ENCODE results near the gene TMEM209. TPM values are rescaled to one million over a fixed set of nuclear protein-coding genes. Genes with fewer than 3 reads are reported as not detected.

TMEM209 gene
- total RNA-seq, 2 experiments from 2014 or later, result 36.0 to 37.3 TPM

DNA sequence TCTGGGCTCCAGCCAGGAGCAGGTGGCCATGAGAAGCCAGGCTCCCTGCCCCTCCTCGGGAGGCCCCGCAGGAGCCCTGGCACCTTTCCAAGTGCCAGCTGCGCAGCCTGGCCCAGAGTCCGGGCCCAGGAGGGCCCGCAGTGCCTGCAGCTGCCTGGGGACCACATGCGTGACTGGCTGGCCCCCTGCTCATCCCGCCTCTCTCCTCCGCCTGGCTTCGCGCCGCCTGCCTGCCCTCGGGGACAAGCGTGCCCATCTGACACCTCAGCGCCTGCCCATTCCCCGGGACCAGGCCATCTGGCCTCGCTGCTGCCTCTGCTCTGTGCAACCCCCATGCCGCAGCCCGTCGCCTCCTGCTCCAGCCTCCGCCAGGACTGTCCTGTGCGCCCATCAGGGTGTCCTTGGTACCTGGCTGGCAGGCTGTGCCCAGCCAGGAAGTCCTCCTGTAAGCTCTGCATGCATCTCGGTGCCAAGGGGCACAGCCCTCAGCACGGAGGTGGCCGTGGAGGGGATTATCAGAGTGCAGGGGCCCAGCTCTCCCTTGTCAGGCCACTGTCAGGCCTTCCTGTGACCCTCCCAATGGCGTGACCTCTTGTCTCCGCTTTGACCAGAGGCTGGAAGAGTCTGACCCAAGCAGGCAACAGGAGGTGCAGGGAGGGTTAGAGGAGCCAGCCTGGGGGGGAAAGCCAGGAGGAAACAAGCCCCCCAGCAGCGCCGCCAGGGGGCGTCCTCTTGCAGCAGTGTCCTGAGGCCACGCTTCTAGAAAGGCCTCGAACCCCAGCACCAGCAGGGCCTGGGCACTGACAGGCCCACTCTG is 50.5 kb downstream of the TMEM209 start:
- intact Hi-C loops (cut with micrococcal nuclease), result no loop called here
- CTCF ChIA-PET, result no interaction called here

DNA sequence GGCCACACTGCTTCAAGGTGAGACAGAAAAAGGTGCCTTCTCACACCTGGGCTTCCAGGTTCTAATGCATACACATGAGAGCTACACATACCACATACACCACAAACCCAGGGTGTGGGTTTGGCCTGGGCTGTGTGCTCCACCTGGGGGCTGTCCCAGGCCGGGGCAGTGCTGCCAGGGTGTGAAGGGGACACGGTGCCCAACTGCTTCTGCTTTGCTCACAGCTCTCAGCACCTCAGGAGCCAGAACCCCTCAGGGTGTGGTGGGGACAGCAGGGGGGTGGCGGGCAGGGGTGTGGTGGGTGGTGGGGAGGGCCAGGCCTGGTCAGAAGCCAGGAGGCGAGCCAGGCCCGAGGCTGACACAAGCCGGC is 51.1 kb downstream of the TMEM209 start:
- peaks cover 12% of the 10 kb centered on the region for H3K9me3 Mint-ChIP-seq

More for the DNA sequence above, 50.5 kb downstream of the TMEM209 start:
- Mint-ChIP-seq H3K27me3 (ENCODE audit: low read depth) (peaks cover 9% of the 10 kb centered on the region), H3K4me3 (no peak overlapping the region), H3K9me3 (peaks cover 12% of the 10 kb centered on the region), H3K27ac (no peak overlapping the region), H3K4me1 (ENCODE audit: low read depth) (no peaks in the 10 kb centered on the region), H3K36me3 (ENCODE audit: low read depth) (peaks cover 18% of the 10 kb centered on the region)
- no peak for DNase-seq

GRCh38 chr7:130153211-130153908 is 51.8 kb downstream of the TMEM209 start:
- Mint-ChIP-seq H3K36me3 (ENCODE audit: low read depth) (peaks cover 8% of the 10 kb centered on the region), H3K9me3 (peaks cover 12% of the 10 kb centered on the region), H3K4me1 (ENCODE audit: low read depth) (no peaks in the 10 kb centered on the region), H3K4me3 (no peak overlapping the region), H3K27ac (no peak overlapping the region), H3K27me3 (ENCODE audit: low read depth) (peaks cover 9% of the 10 kb centered on the region)
- intact Hi-C loops (cut with micrococcal nuclease), result no loop called here
- no peak for DNase-seq
- CTCF ChIA-PET, result no interaction called here

More for the DNA sequence above, 51.1 kb downstream of the TMEM209 start:
- Mint-ChIP-seq H3K4me3 (no peak overlapping the region), H3K27ac (no peak overlapping the region), H3K36me3 (ENCODE audit: low read depth) (peaks cover 13% of the 10 kb centered on the region), H3K4me1 (ENCODE audit: low read depth) (no peaks in the 10 kb centered on the region), H3K27me3 (ENCODE audit: low read depth) (peaks cover 9% of the 10 kb centered on the region)
- CTCF ChIA-PET, result no interaction called here
- intact Hi-C loops (cut with micrococcal nuclease), result no loop called here
- DNase-seq, result no peak

DNA sequence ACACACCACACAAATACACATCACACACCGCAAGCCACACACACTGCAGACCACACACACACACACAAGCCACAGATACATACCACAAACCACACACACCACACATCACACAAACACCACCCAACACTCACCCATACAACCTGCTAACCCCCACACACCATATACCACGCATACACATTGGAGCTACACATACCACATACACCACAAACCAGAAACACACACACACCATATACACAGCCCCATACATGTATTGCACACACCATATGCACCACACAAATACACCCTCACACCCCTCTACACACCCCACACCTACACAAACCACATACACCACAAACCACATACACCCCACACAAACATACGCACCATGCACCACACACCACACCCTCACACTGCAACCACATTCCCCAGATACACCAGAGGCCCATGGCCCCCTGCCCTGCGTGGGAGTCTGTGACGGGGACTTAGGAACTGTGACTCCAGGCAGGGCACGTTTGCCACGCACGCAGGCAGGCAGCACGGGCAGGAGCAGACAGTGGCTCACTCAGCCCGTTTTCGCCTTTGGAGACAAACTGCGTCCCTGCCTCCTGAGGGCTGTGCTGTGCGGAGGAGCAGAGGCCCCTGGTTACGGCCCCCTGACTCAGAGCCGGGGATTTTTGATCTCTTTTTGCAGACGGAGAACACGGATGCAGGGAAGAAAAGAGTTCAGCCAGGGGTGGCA is 52.6 kb downstream of the TMEM209 start:
- Mint-ChIP-seq H3K9me3 (peaks cover 7% of the 10 kb centered on the region), H3K27ac (no peak overlapping the region), H3K4me3 (no peak overlapping the region), H3K4me1 (ENCODE audit: low read depth) (no peaks in the 10 kb centered on the region), H3K27me3 (ENCODE audit: low read depth) (peaks cover 9% of the 10 kb centered on the region), H3K36me3 (ENCODE audit: low read depth) (peaks cover 2% of the 10 kb centered on the region)
- intact Hi-C loops (cut with micrococcal nuclease), result no loop called here
- CTCF ChIA-PET, result no interaction called here
- DNase-seq, result no peak

GRCh38 chr7:130151591-130152492 is 53.4 kb downstream of the TMEM209 start:
- peak; percentile 28 for DNase-seq

GRCh38 chr7:130150587-130150986 is 54.6 kb downstream of the TMEM209 start:
- intact Hi-C loops (cut with micrococcal nuclease), result no loop called here
- no peak overlapping the region for H3K27ac Mint-ChIP-seq

More at GRCh38 chr7:130151591-130152492, 53.4 kb downstream of the TMEM209 start:
- H3K27ac Mint-ChIP-seq, result no peak overlapping the region
- no peaks in the 10 kb centered on the region for H3K36me3 Mint-ChIP-seq (ENCODE audit: low read depth)
- CTCF ChIA-PET, result no interaction called here
- H3K9me3 Mint-ChIP-seq, result peaks cover 3% of the 10 kb centered on the region
- H3K4me1 Mint-ChIP-seq (ENCODE audit: low read depth), result no peaks in the 10 kb centered on the region
- no peak overlapping the region for H3K4me3 Mint-ChIP-seq
- peaks cover 9% of the 10 kb centered on the region for H3K27me3 Mint-ChIP-seq (ENCODE audit: low read depth)
- intact Hi-C loops (cut with micrococcal nuclease), result no loop called here

DNA sequence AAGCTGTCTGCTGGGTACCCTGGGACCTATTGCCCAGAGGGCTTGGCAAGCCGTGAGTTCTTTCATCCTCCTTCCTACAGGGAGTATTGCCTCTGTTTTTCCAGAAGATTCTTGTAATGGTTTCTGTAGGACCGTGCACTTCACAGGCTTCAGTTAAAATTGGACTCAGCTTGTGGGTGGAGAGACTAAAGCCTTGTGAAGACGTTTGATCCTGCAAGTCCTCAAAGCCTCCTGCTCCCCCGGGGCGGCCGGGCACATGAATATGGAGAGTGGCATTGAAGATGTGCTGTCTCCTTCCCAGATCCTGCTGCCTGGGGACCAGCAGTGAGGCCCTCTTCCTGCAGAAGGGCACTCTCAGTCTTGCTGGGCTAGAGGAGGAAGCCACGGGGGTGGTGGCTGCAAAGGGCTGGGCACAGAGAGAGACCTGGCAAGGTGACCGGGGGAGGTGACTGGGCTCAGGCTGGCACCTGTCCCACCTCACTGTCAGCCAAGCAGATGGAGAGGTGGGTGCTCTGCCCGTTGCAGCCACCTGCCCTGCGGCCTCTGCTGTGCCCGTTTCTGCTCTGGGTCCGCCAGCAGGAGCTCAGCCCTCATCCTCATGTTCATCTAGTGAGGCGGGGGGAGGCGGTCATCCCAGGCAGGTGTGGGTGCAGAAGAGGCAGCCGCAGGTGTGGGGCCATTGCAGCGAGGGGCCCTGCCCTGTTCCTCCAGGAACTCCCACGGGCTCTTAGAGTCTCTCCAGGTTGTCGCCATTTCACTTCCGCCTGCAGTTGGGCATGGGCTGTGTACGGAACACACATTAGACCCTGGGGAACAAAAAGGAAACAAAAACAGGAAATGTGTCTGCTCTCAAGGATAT is 55.7 kb downstream of the TMEM209 start:
- no peaks in the 10 kb centered on the region for H3K9me3 Mint-ChIP-seq
- no peak overlapping the region for H3K27ac Mint-ChIP-seq
- DNase-seq, result no peak
- CTCF ChIA-PET, result no interaction called here
- no peaks in the 10 kb centered on the region for H3K4me1 Mint-ChIP-seq (ENCODE audit: low read depth)
- intact Hi-C loops (cut with micrococcal nuclease), result no loop called here
- no peaks in the 10 kb centered on the region for H3K36me3 Mint-ChIP-seq (ENCODE audit: low read depth)
- H3K27me3 Mint-ChIP-seq (ENCODE audit: low read depth), result peaks cover 5% of the 10 kb centered on the region
- no peak overlapping the region for H3K4me3 Mint-ChIP-seq

More at GRCh38 chr7:130150587-130150986, 54.6 kb downstream of the TMEM209 start:
- no peak overlapping the region for H3K4me3 Mint-ChIP-seq
- no peaks in the 10 kb centered on the region for H3K36me3 Mint-ChIP-seq (ENCODE audit: low read depth)
- no peak for DNase-seq
- CTCF ChIA-PET, result no interaction called here
- H3K4me1 Mint-ChIP-seq (ENCODE audit: low read depth), result no peaks in the 10 kb centered on the region
- H3K9me3 Mint-ChIP-seq, result no peaks in the 10 kb centered on the region
- H3K27me3 Mint-ChIP-seq (ENCODE audit: low read depth), result peaks cover 9% of the 10 kb centered on the region

DNA sequence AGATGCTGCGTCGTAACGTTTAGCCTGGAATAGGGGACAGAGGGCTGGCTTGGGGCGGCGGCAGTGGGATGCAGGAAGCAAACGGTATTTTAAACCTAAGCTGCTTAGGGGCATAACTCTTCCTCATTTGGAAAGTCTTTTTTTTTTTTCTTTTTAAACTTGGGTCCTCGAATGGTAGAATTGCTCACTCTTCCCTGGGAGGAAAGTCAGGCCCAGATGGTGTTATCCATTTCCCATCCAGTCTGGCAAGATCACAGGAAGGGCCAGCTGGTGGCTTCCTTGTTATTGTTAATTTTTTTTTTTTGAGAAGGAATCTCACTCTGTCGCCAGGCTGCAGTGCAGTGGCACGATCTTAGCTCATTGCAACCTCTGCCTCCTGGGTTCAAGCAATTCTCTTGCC is 56.6 kb downstream of the TMEM209 start:
- intact Hi-C loops (cut with micrococcal nuclease), result no loop called here
- Mint-ChIP-seq H3K27me3 (ENCODE audit: low read depth) (peaks cover 5% of the 10 kb centered on the region), H3K27ac (no peak overlapping the region), H3K4me3 (no peak overlapping the region), H3K4me1 (ENCODE audit: low read depth) (no peaks in the 10 kb centered on the region), H3K36me3 (ENCODE audit: low read depth) (no peaks in the 10 kb centered on the region), H3K9me3 (no peaks in the 10 kb centered on the region)
- CTCF ChIA-PET, result no interaction called here
- no peak for DNase-seq

- Mint-ChIP-seq H3K9me3 (no peaks in the 10 kb centered on the region), H3K4me3 (no peak overlapping the region), H3K36me3 (ENCODE audit: low read depth) (no peaks in the 10 kb centered on the region), H3K4me1 (ENCODE audit: low read depth) (no peaks in the 10 kb centered on the region), H3K27ac (no peak overlapping the region), H3K27me3 (ENCODE audit: low read depth) (peaks cover 5% of the 10 kb centered on the region)
- no peak for DNase-seq
- CTCF ChIA-PET, result no interaction called here
- intact Hi-C loops (cut with micrococcal nuclease), result no loop called here
These were observed 57.4 kb downstream of the TMEM209 start for GRCh38 chr7:130147710-130148325.

- H3K36me3 Mint-ChIP-seq (ENCODE audit: low read depth), result no peaks in the 10 kb centered on the region
- peaks cover 5% of the 10 kb centered on the region for H3K27me3 Mint-ChIP-seq (ENCODE audit: low read depth)
- CTCF ChIA-PET, result interaction anchor here (0.8 kb wide), 1 partner anchor 612 kb away, joined by 4 read pairs; no protein-coding TSS in a partner anchor
- no peak overlapping the region for H3K4me3 Mint-ChIP-seq
- no peak for DNase-seq
- H3K27ac Mint-ChIP-seq, result no peak overlapping the region
- H3K9me3 Mint-ChIP-seq, result no peaks in the 10 kb centered on the region
- H3K4me1 Mint-ChIP-seq (ENCODE audit: low read depth), result no peaks in the 10 kb centered on the region
- intact Hi-C loops (cut with micrococcal nuclease), result no loop called here
These were observed 58.4 kb downstream of the TMEM209 start for GRCh38 chr7:130146693-130147405.
